Measurements from ENCODE around the gene CD9. TPM values are rescaled to one million over a fixed set of nuclear protein-coding genes. Genes with fewer than 3 reads are reported as not detected.

CD9 gene
- polyA plus RNA-seq, 6 donors from 2014 or later = 32.7 to 186 (median 69.9) TPM

GRCh38 chr12:6285532-6286306 is 85.5 kb downstream of the CD9 start:
- Mint-ChIP-seq H3K4me1 (peaks cover 0 to 7% (median 0%) of the 10 kb centered on the region in 3 donors), H3K36me3 (no peaks in the 10 kb centered on the region), H3K27me3 (peaks cover 38 to 57% (median 49%) of the 10 kb centered on the region in 3 donors), H3K27ac (no peak overlapping the region), H3K9me3 (peaks cover 0 to 2% (median 0%) of the 10 kb centered on the region in 7 donors), H3K4me3 (no peak overlapping the region)
- no peak for ATAC-seq (ENCODE audit: low read depth in 2 of 2)
- no peak for DNase-seq

Other genes with a start within 250 kb of the CD9 start
- gene VWF, start 75.7 kb upstream of the CD9 start, polyA plus RNA-seq (ENCODE audit: low read depth in 6 of 6) = under 1 TPM in 2 of 6 donors, not detected in 4; 0.03 to 0.08 TPM
- not detected for gene PLEKHG6, start 110.3 kb downstream of the CD9 start, polyA plus RNA-seq (ENCODE audit: low read depth in 6 of 6)
- gene TNFRSF1A, start 141.7 kb downstream of the CD9 start, polyA plus RNA-seq (ENCODE audit: low read depth in 6 of 6) = 1 to 10 TPM in 2 of 6 donors, under 1 TPM in 2, not detected in 2; 0.34 to 1.8 (median 1.0) TPM
- gene SCNN1A, start 175.2 kb downstream of the CD9 start, polyA plus RNA-seq (ENCODE audit: low read depth in 6 of 6) = not detected
- under 1 TPM in 3 of 6 donors, not detected in 3; 0.20 to 0.90 (median 0.22) TPM for gene LTBR, start 183.8 kb downstream of the CD9 start, polyA plus RNA-seq (ENCODE audit: low read depth in 6 of 6)
- 10 to 100 TPM in 1 of 6 donors, 1 to 10 TPM in 5; 3.2 to 14.8 (median 6.6) TPM for gene CD27, start 244.6 kb downstream of the CD9 start, polyA plus RNA-seq (ENCODE audit: low read depth in 6 of 6)

All from naive B cell (primary cell).